ENCODE data around the gene RAD18. TPM values are rescaled to one million over a fixed set of nuclear protein-coding genes. Genes with fewer than 3 reads are reported as not detected.

RAD18 gene
- polyA plus RNA-seq, 1 donor from 2014 or later: 4.7 TPM

DNA sequence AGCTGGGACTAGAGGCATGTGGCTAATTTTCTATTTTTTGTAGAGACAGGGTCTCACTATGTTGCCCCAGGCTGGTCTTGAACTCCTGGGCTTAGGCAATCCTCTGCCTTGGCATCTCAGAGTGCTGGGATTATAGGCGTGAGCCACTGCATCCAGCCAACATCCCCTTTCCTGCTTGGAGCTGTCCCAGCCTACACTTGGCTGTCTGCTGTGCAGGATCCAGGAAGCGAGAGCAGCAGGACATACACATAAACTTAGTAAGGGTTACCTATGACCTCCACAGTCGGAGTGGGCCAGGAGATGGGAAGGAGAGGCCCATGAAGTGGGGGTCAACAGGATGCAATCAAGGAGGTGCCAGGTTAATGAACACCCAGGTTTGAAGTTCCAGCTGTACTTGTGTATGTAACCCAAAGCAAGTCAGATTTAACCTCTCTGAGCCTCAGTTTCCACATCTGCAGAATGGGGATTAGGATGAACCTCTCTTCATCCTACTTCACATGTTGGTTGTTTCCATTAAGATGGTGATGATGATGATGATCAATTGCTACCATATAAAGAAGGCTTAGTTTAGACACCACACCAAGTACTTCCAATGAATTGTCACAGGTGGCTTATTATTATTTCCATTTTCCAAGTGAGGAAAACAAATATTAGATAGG is 124.4 kb downstream of the RAD18 start:
- Histone ChIP-seq H3K9ac (ENCODE audit: low read length) (no peak overlapping the region), H3K9me3 (ENCODE audit: low read length) (no peaks in the 10 kb centered on the region), H3K79me2 (replicated peaks; ENCODE audit: insufficient read depth, low read length) (no peaks in the 10 kb centered on the region), H4K20me1 (ENCODE audit: insufficient read depth) (no peaks in the 10 kb centered on the region), H3K9me2 (ENCODE audit: insufficient read depth, low read length) (no peaks in the 10 kb centered on the region), H3K27me3 (ENCODE audit: insufficient read depth, low read depth, low read length) (no peaks in the 10 kb centered on the region), H3K4me3 (ENCODE audit: low read length) (no peak overlapping the region), H3K36me3 (ENCODE audit: insufficient read depth, low read length) (no peaks in the 10 kb centered on the region), H3F3A (ENCODE audit: insufficient read depth, low read length, poor library complexity, severe bottlenecking) (no peaks in the 10 kb centered on the region), H3K27ac (ENCODE audit: low read length) (no peak overlapping the region), H2AFZ (ENCODE audit: low read depth, low read length) (no peak overlapping the region), H3K4me2 (ENCODE audit: low read length) (no peak overlapping the region)
- no peak for TF ChIP-seq EZH2 (IDR thresholded peaks at IDR 0.05; ENCODE audit: borderline replicate concordance, insufficient read depth, low read length, poor library complexity, severe bottlenecking)
- TF ChIP-seq, protein P1, sequence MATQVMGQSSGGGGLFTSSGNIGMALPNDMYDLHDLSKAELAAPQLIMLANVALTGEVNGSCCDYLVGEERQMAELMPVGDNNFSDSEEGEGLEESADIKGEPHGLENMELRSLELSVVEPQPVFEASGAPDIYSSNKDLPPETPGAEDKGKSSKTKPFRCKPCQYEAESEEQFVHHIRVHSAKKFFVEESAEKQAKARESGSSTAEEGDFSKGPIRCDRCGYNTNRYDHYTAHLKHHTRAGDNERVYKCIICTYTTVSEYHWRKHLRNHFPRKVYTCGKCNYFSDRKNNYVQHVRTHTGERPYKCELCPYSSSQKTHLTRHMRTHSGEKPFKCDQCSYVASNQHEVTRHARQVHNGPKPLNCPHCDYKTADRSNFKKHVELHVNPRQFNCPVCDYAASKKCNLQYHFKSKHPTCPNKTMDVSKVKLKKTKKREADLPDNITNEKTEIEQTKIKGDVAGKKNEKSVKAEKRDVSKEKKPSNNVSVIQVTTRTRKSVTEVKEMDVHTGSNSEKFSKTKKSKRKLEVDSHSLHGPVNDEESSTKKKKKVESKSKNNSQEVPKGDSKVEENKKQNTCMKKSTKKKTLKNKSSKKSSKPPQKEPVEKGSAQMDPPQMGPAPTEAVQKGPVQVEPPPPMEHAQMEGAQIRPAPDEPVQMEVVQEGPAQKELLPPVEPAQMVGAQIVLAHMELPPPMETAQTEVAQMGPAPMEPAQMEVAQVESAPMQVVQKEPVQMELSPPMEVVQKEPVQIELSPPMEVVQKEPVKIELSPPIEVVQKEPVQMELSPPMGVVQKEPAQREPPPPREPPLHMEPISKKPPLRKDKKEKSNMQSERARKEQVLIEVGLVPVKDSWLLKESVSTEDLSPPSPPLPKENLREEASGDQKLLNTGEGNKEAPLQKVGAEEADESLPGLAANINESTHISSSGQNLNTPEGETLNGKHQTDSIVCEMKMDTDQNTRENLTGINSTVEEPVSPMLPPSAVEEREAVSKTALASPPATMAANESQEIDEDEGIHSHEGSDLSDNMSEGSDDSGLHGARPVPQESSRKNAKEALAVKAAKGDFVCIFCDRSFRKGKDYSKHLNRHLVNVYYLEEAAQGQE (IDR thresholded peaks at IDR 0.05; ENCODE audit: borderline replicate concordance): no peak
- TF ChIP-seq RAD21 (conservative IDR thresholded peaks at IDR 0.05): no peak
- TF ChIP-seq TAF1 (IDR thresholded peaks at IDR 0.05; ENCODE audit: low read depth): no peak
- no peak for TF ChIP-seq SMC3 (conservative IDR thresholded peaks at IDR 0.05; ENCODE audit: poor library complexity)
- TF ChIP-seq POLR2AphosphoS5 (IDR thresholded peaks at IDR 0.05): no peak
- TF ChIP-seq, protein P2, sequence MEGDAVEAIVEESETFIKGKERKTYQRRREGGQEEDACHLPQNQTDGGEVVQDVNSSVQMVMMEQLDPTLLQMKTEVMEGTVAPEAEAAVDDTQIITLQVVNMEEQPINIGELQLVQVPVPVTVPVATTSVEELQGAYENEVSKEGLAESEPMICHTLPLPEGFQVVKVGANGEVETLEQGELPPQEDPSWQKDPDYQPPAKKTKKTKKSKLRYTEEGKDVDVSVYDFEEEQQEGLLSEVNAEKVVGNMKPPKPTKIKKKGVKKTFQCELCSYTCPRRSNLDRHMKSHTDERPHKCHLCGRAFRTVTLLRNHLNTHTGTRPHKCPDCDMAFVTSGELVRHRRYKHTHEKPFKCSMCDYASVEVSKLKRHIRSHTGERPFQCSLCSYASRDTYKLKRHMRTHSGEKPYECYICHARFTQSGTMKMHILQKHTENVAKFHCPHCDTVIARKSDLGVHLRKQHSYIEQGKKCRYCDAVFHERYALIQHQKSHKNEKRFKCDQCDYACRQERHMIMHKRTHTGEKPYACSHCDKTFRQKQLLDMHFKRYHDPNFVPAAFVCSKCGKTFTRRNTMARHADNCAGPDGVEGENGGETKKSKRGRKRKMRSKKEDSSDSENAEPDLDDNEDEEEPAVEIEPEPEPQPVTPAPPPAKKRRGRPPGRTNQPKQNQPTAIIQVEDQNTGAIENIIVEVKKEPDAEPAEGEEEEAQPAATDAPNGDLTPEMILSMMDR (IDR thresholded peaks at IDR 0.05; ENCODE audit: poor library complexity, severe bottlenecking): no peak
- no peak for TF ChIP-seq EP300 (conservative IDR thresholded peaks at IDR 0.05; ENCODE audit: poor library complexity, severe bottlenecking)

DNA sequence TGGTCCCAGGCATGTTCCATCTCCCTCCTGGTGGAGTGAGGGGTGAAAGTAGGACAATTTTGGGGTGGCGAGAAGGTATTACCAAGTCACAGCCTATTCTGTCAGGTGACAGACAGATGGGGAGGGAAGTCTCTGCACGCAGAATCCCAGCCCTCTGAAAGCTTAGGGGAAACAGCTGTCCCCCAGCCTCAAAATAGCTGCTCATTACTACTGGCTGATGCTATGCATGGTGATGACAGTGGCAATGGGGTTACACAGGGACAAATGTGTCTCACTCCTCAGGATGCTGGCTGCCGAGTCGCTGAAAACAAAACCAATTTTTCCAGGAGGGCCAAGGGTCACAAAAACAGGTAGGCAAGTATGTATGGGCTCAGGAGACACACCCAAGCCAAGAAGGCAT is 125.0 kb downstream of the RAD18 start:
- no peaks in the 10 kb centered on the region for H3K9me3 ChIP-seq (ENCODE audit: low read length)
- H3K4me2 ChIP-seq (ENCODE audit: low read length): no peak overlapping the region
- no peaks in the 10 kb centered on the region for H3K36me3 ChIP-seq (ENCODE audit: insufficient read depth, low read length)
- no peak overlapping the region for H3K9ac ChIP-seq (ENCODE audit: low read length)
- H4K20me1 ChIP-seq (ENCODE audit: insufficient read depth): no peaks in the 10 kb centered on the region
- no peaks in the 10 kb centered on the region for H3K27me3 ChIP-seq (ENCODE audit: insufficient read depth, low read depth, low read length)
- H2AFZ ChIP-seq (ENCODE audit: low read depth, low read length): no peak overlapping the region
- no peaks in the 10 kb centered on the region for H3K79me2 ChIP-seq (replicated peaks; ENCODE audit: insufficient read depth, low read length)
- no peak overlapping the region for H3K27ac ChIP-seq (ENCODE audit: low read length)
- no peak for TF ChIP-seq EP300 (conservative IDR thresholded peaks at IDR 0.05; ENCODE audit: poor library complexity, severe bottlenecking)
- no peak for TF ChIP-seq RAD21 (conservative IDR thresholded peaks at IDR 0.05)
- no peak for TF ChIP-seq MXI1 (conservative IDR thresholded peaks at IDR 0.05; ENCODE audit: poor library complexity, severe bottlenecking)
- TF ChIP-seq POLR2AphosphoS5 (IDR thresholded peaks at IDR 0.05): no peak
- TF ChIP-seq TAF1 (IDR thresholded peaks at IDR 0.05; ENCODE audit: low read depth): no peak
- TF ChIP-seq, protein P2 (IDR thresholded peaks at IDR 0.05; ENCODE audit: poor library complexity, severe bottlenecking): no peak
- TF ChIP-seq SMC3 (conservative IDR thresholded peaks at IDR 0.05; ENCODE audit: poor library complexity): no peak
- TF ChIP-seq EZH2 (IDR thresholded peaks at IDR 0.05; ENCODE audit: borderline replicate concordance, insufficient read depth, low read length, poor library complexity, severe bottlenecking): no peak
- TF ChIP-seq, protein P1 (IDR thresholded peaks at IDR 0.05; ENCODE audit: borderline replicate concordance): no peak
- no peak overlapping the region for H3K4me3 ChIP-seq (ENCODE audit: low read length)
- no peaks in the 10 kb centered on the region for H3F3A ChIP-seq (ENCODE audit: insufficient read depth, low read length, poor library complexity, severe bottlenecking)
- H3K9me2 ChIP-seq (ENCODE audit: insufficient read depth, low read length): no peaks in the 10 kb centered on the region
